Skeletal muscle tissue (tissue), 4 donors: ENCODE results near the gene TRAPPC2B. TPM values are rescaled to one million over a fixed set of nuclear protein-coding genes. Genes with fewer than 3 reads are reported as not detected.

Experiments used
- H3K27ac ChIP-seq: one replicate; pipeline ENCODE4 v1.7.0; 2013; ENCODE audit warnings: mild to moderate bottlenecking, low read depth, low read length, inconsistent platforms
- H3K27me3 ChIP-seq, 3 donors: one replicate each; pipeline ENCODE4 v1.7.0; 2013; ENCODE audit warnings: low read length in 3 of 3; ENCODE audit not compliant: control insufficient read depth in 3 of 3, insufficient read depth in 3 of 3
- H3K36me3 ChIP-seq, 3 donors: one replicate each; pipeline ENCODE4 v1.7.0; 2013; ENCODE audit warnings: low read length in 3 of 3; ENCODE audit not compliant: control insufficient read depth in 3 of 3, insufficient read depth in 3 of 3
- H3K4me1 ChIP-seq, 3 donors: one replicate each; pipeline ENCODE4 v1.7.0; 2013; ENCODE audit warnings: low read length in 3 of 3, mild to moderate bottlenecking in 3 of 3; ENCODE audit not compliant: control insufficient read depth in 3 of 3, insufficient read depth in 3 of 3
- H3K4me3 ChIP-seq, 3 donors: one replicate each; pipeline ENCODE4 v1.7.0; 2013; ENCODE audit warnings: low read length in 3 of 3
- H3K9ac ChIP-seq, 3 donors: one replicate each; pipeline ENCODE4 v1.7.0; 2013; ENCODE audit warnings: low read length in 3 of 3, mild to moderate bottlenecking in 3 of 3, moderate library complexity in 2 of 3, low read depth in 1 of 3
- H3K9me3 ChIP-seq, 3 donors: one replicate each; pipeline ENCODE4 v1.7.0; 2013; ENCODE audit warnings: low read length in 3 of 3; ENCODE audit not compliant: control insufficient read depth in 3 of 3
- total RNA-seq: library from RNA; depleted of rRNA; stranded (reverse); fragments of >200 nt; gene quantifications from one replicate; pipeline ENCODE4 v1.2.3, GENCODE V29; 2014
- donor health status: Osteomylitis.

Gene TRAPPC2B
- total RNA-seq, 1 donor from 2014 or later: 25.1 TPM

DNA sequence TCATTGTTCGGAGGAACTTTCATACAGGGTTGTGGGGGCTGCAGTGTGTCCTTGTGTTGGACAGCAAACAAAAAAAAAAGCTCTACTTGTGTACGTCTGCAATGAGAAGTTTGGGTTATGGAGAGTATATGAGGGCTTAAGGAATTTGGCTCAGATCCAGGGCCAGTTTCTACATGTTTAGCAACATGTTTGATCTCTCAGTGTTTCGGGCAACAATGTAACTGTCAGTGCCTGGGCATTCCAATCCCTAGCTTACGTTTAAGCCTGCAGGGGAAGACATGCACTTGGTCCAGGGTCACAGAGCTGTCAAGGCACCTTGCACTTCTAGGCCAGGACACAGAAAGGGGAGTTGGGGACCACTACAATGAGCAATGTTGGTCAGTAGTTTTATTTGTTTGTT lies 29.2 kb upstream of the TRAPPC2B start:
- Histone ChIP-seq H3K4me3 (no peak overlapping the region), H3K4me1 (peaks cover 3 to 11% (median 9%) of the 10 kb centered on the region in 3 donors), H3K36me3 (peaks cover under 1 to 6% (median 1%) of the 10 kb centered on the region in 3 donors), H3K27me3 (no peaks in the 10 kb centered on the region), H3K9ac (no peak overlapping the region), H3K9me3 (no peaks in the 10 kb centered on the region), H3K27ac (no peak overlapping the region)

- Histone ChIP-seq H3K4me1 (peaks cover 3 to 11% (median 9%) of the 10 kb centered on the region in 3 donors), H3K4me3 (peak overlapping the region; percentile 10 to 49 (median 16)), H3K27me3 (no peaks in the 10 kb centered on the region), H3K9me3 (no peaks in the 10 kb centered on the region), H3K9ac (peak overlapping the region in 2 of 3 donors; percentile 13 to 41), H3K36me3 (no peaks in the 10 kb centered on the region), H3K27ac (peak overlapping the region; percentile 84)
These were observed 24.5 kb upstream of the TRAPPC2B start for GRCh38 chr19:57338877-57339276.

DNA sequence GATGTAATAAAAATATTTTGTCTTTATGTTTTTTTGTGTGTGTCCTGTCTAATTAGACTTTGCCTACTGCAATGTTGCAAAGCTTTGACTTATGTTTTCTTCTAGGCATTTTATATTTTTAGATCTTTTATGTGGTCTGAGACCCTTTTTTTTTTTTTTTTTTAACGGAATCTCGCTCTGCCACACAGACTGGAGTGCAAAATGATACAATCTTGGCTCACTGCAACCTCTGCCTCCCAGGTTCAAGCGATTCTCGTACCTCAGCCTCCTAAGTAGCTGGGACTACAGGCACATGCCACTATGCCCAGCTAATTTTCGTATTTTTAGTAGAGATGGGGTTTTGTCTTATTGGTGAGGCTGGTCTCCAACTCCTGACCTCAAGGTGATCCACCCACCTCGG lies 20.8 kb upstream of the TRAPPC2B start:
- no peak overlapping the region for H3K9ac ChIP-seq
- H3K27ac ChIP-seq: no peak overlapping the region
- no peaks in the 10 kb centered on the region for H3K9me3 ChIP-seq
- H3K27me3 ChIP-seq: no peaks in the 10 kb centered on the region
- H3K4me1 ChIP-seq: peaks cover 3 to 11% (median 9%) of the 10 kb centered on the region in 3 donors
- H3K36me3 ChIP-seq: no peaks in the 10 kb centered on the region
- no peak overlapping the region for H3K4me3 ChIP-seq

- Histone ChIP-seq H3K4me3 (no peak overlapping the region), H3K36me3 (peaks cover 2 to 10% (median 3%) of the 10 kb centered on the region in 3 donors), H3K27ac (no peak overlapping the region), H3K9ac (no peak overlapping the region), H3K4me1 (peaks cover 16 to 20% (median 19%) of the 10 kb centered on the region in 3 donors), H3K27me3 (no peaks in the 10 kb centered on the region), H3K9me3 (peaks cover 0 to 1% (median 0%) of the 10 kb centered on the region in 3 donors)
These were observed 15.2 kb upstream of the TRAPPC2B start for GRCh38 chr19:57348136-57348535.

DNA sequence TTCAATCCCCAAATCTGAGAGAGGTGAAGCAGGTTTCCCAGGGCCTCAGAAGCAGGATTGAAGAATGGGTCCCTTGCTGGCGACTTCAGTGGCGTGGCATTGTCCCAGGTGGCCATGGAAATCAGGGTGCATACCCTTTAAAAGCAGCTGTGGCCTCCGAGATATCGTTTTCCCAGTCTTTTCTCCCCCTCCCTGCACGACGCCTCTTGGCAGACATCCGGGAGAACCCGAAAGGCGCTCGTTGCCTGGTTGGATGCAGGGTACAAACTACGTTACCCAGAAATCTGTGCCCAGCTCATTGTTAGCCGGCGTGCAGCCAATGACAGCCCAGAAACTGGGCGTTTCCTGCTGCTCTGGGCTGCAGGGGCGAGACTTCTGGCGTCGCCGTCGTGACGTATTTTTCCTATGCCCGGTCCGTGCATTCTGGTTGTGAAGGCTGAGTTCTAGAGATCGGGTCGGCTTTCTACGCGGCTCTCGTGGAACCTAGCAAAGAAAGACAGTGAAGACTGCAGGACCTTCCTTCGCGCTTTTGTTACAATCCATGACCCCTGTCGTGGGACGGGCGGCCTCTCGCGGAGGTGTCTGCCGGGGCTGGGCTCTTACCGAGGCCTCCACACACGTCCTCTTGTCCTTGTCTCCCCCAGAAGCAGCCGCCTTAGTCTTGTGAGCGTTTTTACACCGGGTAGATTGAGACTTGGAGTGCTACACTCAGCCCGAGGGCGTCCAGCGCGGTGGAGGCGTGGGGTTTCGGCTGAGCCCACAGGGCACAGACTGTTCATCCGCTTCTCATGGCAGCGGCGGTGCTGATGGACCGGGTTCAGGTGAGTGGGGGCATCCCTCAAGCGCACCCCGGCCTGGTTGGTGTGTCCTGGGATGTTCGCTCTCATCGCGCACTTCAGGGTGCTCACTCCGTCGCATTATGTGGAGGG lies 12.2 kb upstream of the TRAPPC2B start, which contains the start of gene ZNF304:
Gene ZNF304, plus strand, starts transcription at position 395 of the 929 bp plus-strand sequence. Its CDS starts 394 bp downstream, at position 789.
- Histone ChIP-seq H3K4me3 (peak within 1 kb of the TSS; percentile 90 to 100 (median 93)), H3K9ac (peak within 1 kb of the TSS; percentile 97 to 99 (median 99)), H3K27ac (peak within 1 kb of the TSS; percentile 88), H3K9me3 (peaks cover 0 to 5% (median 2%) of the 10 kb centered on the region in 3 donors), H3K4me1 (peaks cover 22 to 32% (median 25%) of the 10 kb centered on the region in 3 donors), H3K36me3 (peaks cover 30 to 37% (median 31%) of the 10 kb centered on the region in 3 donors), H3K27me3 (no peaks in the 10 kb centered on the region)

DNA sequence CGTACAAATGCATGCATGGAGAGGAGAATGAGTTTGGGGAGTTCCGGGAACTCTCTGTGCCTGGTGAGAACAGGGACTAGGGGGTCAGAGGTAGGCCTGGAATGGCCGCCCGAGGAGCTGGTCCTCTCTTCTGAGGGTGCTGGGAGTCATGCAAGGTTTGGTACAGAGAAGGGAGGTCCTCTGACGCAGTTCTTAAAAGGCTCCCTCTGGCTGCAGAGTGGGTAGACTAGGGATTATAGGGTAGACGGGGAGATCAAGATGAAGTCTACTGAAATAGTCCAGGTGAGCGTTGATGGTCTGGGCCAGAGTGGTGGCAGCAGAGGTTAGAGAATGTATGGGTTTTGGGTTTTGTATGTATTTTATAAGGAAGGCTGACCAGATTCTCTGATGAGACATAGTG lies 11.5 kb upstream of the TRAPPC2B start:
- H3K36me3 ChIP-seq: peaks cover 37 to 44% (median 38%) of the 10 kb centered on the region in 3 donors
- H3K27me3 ChIP-seq: no peaks in the 10 kb centered on the region
- H3K4me1 ChIP-seq: peaks cover 22 to 32% (median 25%) of the 10 kb centered on the region in 3 donors
- H3K4me3 ChIP-seq: peak overlapping the region; percentile 90 to 100 (median 93)
- H3K9me3 ChIP-seq: peaks cover 0 to 5% (median 4%) of the 10 kb centered on the region in 3 donors
- peak overlapping the region; percentile 88 for H3K27ac ChIP-seq
- H3K9ac ChIP-seq: peak overlapping the region; percentile 97 to 99 (median 99)

- Histone ChIP-seq H3K27ac (no peak overlapping the region), H3K4me1 (peaks cover 22 to 43% (median 30%) of the 10 kb centered on the region in 3 donors), H3K4me3 (peak overlapping the region in 1 of 3 donors; percentile 41), H3K9me3 (peaks cover 0 to 11% (median 8%) of the 10 kb centered on the region in 3 donors), H3K27me3 (no peaks in the 10 kb centered on the region), H3K9ac (no peak overlapping the region), H3K36me3 (peaks cover 55 to 64% (median 62%) of the 10 kb centered on the region in 3 donors)
These were observed 7.4 kb upstream of the TRAPPC2B start for GRCh38 chr19:57355916-57356315.

DNA sequence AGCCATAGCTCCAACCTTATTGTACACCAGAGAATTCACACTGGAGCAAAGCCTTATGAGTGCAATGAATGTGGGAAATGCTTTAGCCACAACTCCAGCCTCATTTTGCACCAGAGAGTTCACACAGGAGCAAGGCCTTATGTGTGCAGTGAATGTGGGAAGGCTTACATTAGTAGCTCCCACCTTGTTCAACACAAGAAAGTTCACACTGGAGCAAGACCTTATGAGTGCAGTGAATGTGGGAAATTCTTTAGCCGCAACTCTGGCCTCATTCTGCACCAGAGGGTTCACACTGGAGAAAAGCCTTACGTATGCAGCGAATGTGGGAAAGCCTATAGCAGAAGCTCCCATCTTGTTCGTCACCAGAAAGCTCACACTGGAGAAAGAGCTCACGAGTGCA lies 5.9 kb upstream of the TRAPPC2B start:
- H3K4me1 ChIP-seq: peaks cover 15 to 30% (median 21%) of the 10 kb centered on the region in 3 donors
- H3K9ac ChIP-seq: no peak overlapping the region
- H3K9me3 ChIP-seq: peaks cover 0 to 11% (median 8%) of the 10 kb centered on the region in 3 donors
- H3K4me3 ChIP-seq: no peak overlapping the region
- H3K27me3 ChIP-seq: no peaks in the 10 kb centered on the region
- H3K36me3 ChIP-seq: peaks cover 55 to 62% (median 56%) of the 10 kb centered on the region in 3 donors
- no peak overlapping the region for H3K27ac ChIP-seq

- Histone ChIP-seq H3K9me3 (peaks cover 0 to 8% (median 6%) of the 10 kb centered on the region in 3 donors), H3K4me1 (peaks cover 14 to 17% (median 14%) of the 10 kb centered on the region in 3 donors), H3K36me3 (peaks cover 42 to 50% (median 45%) of the 10 kb centered on the region in 3 donors), H3K27ac (no peak overlapping the region), H3K27me3 (no peaks in the 10 kb centered on the region), H3K4me3 (no peak overlapping the region), H3K9ac (no peak overlapping the region)
These were observed 4.1 kb upstream of the TRAPPC2B start for GRCh38 chr19:57359300-57359699.
